Caco-2 (cell line): ENCODE results near the gene STARD3NL. TPM values are rescaled to one million over a fixed set of nuclear protein-coding genes. Genes with fewer than 3 reads are reported as not detected.
A peak's percentile ranks its signal among the peaks of the same experiment; 100 is the strongest.

Source experiments
- BruUV-seq: library from RNA; stranded (reverse); fragments of 400-500 nt; replicated peaks from 2 replicates; lab custom pipeline; 2021; lab: Mats Ljungman, UMichigan
- CTCF ChIA-PET: fragments of 300-600 bp; sonication (Branson Sonifier 250); formaldehyde crosslinking; loops from one replicate; lab custom pipeline; 2022; ENCODE audit warnings: antibody characterized with exemption; lab: Charles Lee
- POLR2A ChIA-PET: fragments of 300-600 bp; sonication (Branson Sonifier 250); formaldehyde crosslinking; loops from one replicate; lab custom pipeline; 2022; ENCODE audit warnings: antibody characterized with exemption; lab: Charles Lee
- DNase-seq, 2 experiments: peaks; one replicate each; pipeline versions ENCODE4 v3.0.0 to v3.0.0-alpha.2; 2020 to 2022
- H3K27me3 ChIP-seq: replicated peaks from 2 replicates; pipeline ENCODE4 v1.6.0; 2011; ENCODE audit warnings: low read length; ENCODE audit not compliant: control insufficient read depth, insufficient read depth
- H3K36me3 ChIP-seq: 2 replicates; pipeline ENCODE4 v1.5.1; 2011; ENCODE audit warnings: low read length; ENCODE audit not compliant: control insufficient read depth, insufficient read depth
- H3K4me1 ChIP-seq: fragments of 250-450 bp; sonication (Bioruptor Pico); 2 replicates; pipeline ENCODE4 v1.5.1; 2020; ENCODE audit warnings: mild to moderate bottlenecking
- H3K4me3 ChIP-seq: 2 replicates; pipeline ENCODE4 v1.5.1; 2011; ENCODE audit warnings: low read depth, mild to moderate bottlenecking, control low read depth, low read length
- H3K9me3 ChIP-seq: fragments of 250-450 bp; sonication (Bioruptor Pico); 2 replicates; pipeline ENCODE4 v1.5.1; 2020; ENCODE audit warnings: mild to moderate bottlenecking, moderate library complexity
- H3K27ac Mint-ChIP-seq: one replicate; pipeline ENCODE4 v1.8.0; 2022; ENCODE audit warnings: mixed read lengths; ENCODE audit not compliant: unreplicated experiment
- H3K27me3 Mint-ChIP-seq: one replicate; pipeline ENCODE4 v1.8.0; 2022; ENCODE audit warnings: mixed read lengths; ENCODE audit not compliant: insufficient read depth, unreplicated experiment
- H3K36me3 Mint-ChIP-seq: one replicate; pipeline ENCODE4 v1.8.0; 2022; ENCODE audit warnings: mild to moderate bottlenecking, mixed read lengths; ENCODE audit not compliant: insufficient read depth, unreplicated experiment
- H3K4me1 Mint-ChIP-seq: one replicate; pipeline ENCODE4 v1.8.0; 2022; ENCODE audit warnings: low read depth, mixed read lengths; ENCODE audit not compliant: unreplicated experiment
- H3K4me3 Mint-ChIP-seq: one replicate; pipeline ENCODE4 v1.8.0; 2022; ENCODE audit warnings: mild to moderate bottlenecking, moderate library complexity, mixed read lengths; ENCODE audit not compliant: unreplicated experiment
- H3K9me3 Mint-ChIP-seq: one replicate; pipeline ENCODE4 v1.8.0; 2022; ENCODE audit warnings: mixed read lengths; ENCODE audit not compliant: unreplicated experiment
- CTCF ChIP-seq, 2 experiments: fragments of 200-600 bp in 1 of 2; IDR thresholded peaks; 1 replicate in 1 of 2; 2 replicates in 1 of 2; pipeline versions ENCODE4 v1.5.1 to v1.8.0; 2011 to 2022; ENCODE audit warnings: antibody characterized with exemption in 1 of 2, control low read depth in 1 of 2, inconsistent platforms in 1 of 2, low read depth in 1 of 2, low read length in 1 of 2, mild to moderate bottlenecking in 1 of 2, moderate library complexity in 1 of 2; ENCODE audit not compliant: insufficient read depth in 1 of 2, severe bottlenecking in 1 of 2, unreplicated experiment in 1 of 2
- intact Hi-C: fragments of 100-400 bp; cut with micrococcal nuclease; formaldehyde crosslinking; loops from one replicate; pipeline ENCODE4 v1.10.0; 2022; ENCODE audit not compliant: unreplicated experiment
- total RNA-seq: library from RNA; stranded (reverse); gene quantifications from 2 replicates; pipeline ENCODE4 v1.2.3, GENCODE V29; 2022

The STARD3NL gene
- total RNA-seq, 1 experiment from 2014 or later, result 32.6 TPM

- peaks cover 7% of the 10 kb centered on the region for H3K4me1 Mint-ChIP-seq
- BruUV-seq, result TSS peak; percentile 34
- H3K27me3 Mint-ChIP-seq, result peaks cover 2% of the 10 kb centered on the region
- H3K4me3 Mint-ChIP-seq, result peak overlapping the region; percentile 94
- Histone ChIP-seq H3K4me3 (peak overlapping the region; percentile 76), H3K9me3 (no peaks in the 10 kb centered on the region), H3K27me3 (no peaks in the 10 kb centered on the region), H3K4me1 (no peaks in the 10 kb centered on the region), H3K36me3 (no peaks in the 10 kb centered on the region)
- TF ChIP-seq CTCF (IDR thresholded peaks at IDR 0.05; ENCODE audit: insufficient read depth in 1 of 2, low read depth in 1 of 2, low read length in 1 of 2, severe bottlenecking in 1 of 2, unreplicated experiment in 1 of 2), result no peak
- peak overlapping the region; percentile 90 for H3K27ac Mint-ChIP-seq
- peaks cover 9% of the 10 kb centered on the region for H3K36me3 Mint-ChIP-seq
- no peak for DNase-seq
- ChIA-PET POLR2A (interaction anchor here (1.0 kb wide), 1 partner anchor 37 kb away, joined by 5 read pairs; no protein-coding TSS in a partner anchor), CTCF (interaction anchor here (1.0 to 1.2 kb wide), 2 partner anchors 37 to 157 kb away, joined by 3 to 6 read pairs; no protein-coding TSS in a partner anchor)
- H3K9me3 Mint-ChIP-seq, result no peaks in the 10 kb centered on the region
- intact Hi-C loops, result loop anchor here (1.0 kb wide), 3 partner anchors 36 to 72 kb away; no protein-coding TSS in a partner anchor
Measured at GRCh38 chr7:38178695-38179344, 775 bp downstream of the STARD3NL start.

GRCh38 chr7:38179776-38180226 lies 1.8 kb downstream of the STARD3NL start:
- Histone ChIP-seq H3K9me3 (no peaks in the 10 kb centered on the region), H3K4me3 (no peak overlapping the region), H3K27me3 (no peaks in the 10 kb centered on the region), H3K4me1 (peaks cover under 1% of the 10 kb centered on the region; the same call in 1 of the 2 replicates), H3K36me3 (no peaks in the 10 kb centered on the region)
- DNase-seq, result no peak
- peaks cover under 1% of the 10 kb centered on the region for H3K27me3 Mint-ChIP-seq
- peaks cover 7% of the 10 kb centered on the region for H3K4me1 Mint-ChIP-seq
- BruUV-seq, result no TSS peak
- peaks cover 9% of the 10 kb centered on the region for H3K36me3 Mint-ChIP-seq
- H3K4me3 Mint-ChIP-seq, result peak overlapping the region; percentile 94
- no peak for TF ChIP-seq CTCF (IDR thresholded peaks at IDR 0.05; ENCODE audit: insufficient read depth in 1 of 2, low read depth in 1 of 2, low read length in 1 of 2, severe bottlenecking in 1 of 2, unreplicated experiment in 1 of 2)
- no peaks in the 10 kb centered on the region for H3K9me3 Mint-ChIP-seq
- ChIA-PET CTCF (interaction anchor here (0.5 kb wide), 1 partner anchor 135 kb away, joined by 3 read pairs; no protein-coding TSS in a partner anchor), POLR2A (no interaction called here)
- no peak overlapping the region for H3K27ac Mint-ChIP-seq
- intact Hi-C loops, result no loop called here

- intact Hi-C loops, result no loop called here
- Mint-ChIP-seq H3K36me3 (peaks cover 9% of the 10 kb centered on the region), H3K27me3 (no peaks in the 10 kb centered on the region), H3K4me3 (no peak overlapping the region), H3K9me3 (no peaks in the 10 kb centered on the region), H3K27ac (no peak overlapping the region), H3K4me1 (peaks cover 7% of the 10 kb centered on the region)
- H3K4me3 ChIP-seq, result no peak overlapping the region
- ChIA-PET CTCF (no interaction called here), POLR2A (no interaction called here)
- DNase-seq, result no peak
- H3K9me3 ChIP-seq, result no peaks in the 10 kb centered on the region
- no peaks in the 10 kb centered on the region for H3K27me3 ChIP-seq
- peaks cover 12% of the 10 kb centered on the region for H3K4me1 ChIP-seq
- TF ChIP-seq CTCF (IDR thresholded peaks at IDR 0.05; ENCODE audit: insufficient read depth in 1 of 2, low read depth in 1 of 2, low read length in 1 of 2, severe bottlenecking in 1 of 2, unreplicated experiment in 1 of 2), result no peak
- H3K36me3 ChIP-seq, result no peaks in the 10 kb centered on the region
- BruUV-seq, result no TSS peak
Measured at GRCh38 chr7:38181111-38181510, 3.1 kb downstream of the STARD3NL start.
